ENCODE results near the gene NOL7. TPM values are rescaled to one million over a fixed set of nuclear protein-coding genes. Genes with fewer than 3 reads are reported as not detected.

NOL7 gene
- total and polyA plus RNA-seq, 2 of the 13 experiments (the other 11 are each of a cell fraction or from before 2014, with no cell fraction given) = 37.8 to 186 TPM

DNA sequence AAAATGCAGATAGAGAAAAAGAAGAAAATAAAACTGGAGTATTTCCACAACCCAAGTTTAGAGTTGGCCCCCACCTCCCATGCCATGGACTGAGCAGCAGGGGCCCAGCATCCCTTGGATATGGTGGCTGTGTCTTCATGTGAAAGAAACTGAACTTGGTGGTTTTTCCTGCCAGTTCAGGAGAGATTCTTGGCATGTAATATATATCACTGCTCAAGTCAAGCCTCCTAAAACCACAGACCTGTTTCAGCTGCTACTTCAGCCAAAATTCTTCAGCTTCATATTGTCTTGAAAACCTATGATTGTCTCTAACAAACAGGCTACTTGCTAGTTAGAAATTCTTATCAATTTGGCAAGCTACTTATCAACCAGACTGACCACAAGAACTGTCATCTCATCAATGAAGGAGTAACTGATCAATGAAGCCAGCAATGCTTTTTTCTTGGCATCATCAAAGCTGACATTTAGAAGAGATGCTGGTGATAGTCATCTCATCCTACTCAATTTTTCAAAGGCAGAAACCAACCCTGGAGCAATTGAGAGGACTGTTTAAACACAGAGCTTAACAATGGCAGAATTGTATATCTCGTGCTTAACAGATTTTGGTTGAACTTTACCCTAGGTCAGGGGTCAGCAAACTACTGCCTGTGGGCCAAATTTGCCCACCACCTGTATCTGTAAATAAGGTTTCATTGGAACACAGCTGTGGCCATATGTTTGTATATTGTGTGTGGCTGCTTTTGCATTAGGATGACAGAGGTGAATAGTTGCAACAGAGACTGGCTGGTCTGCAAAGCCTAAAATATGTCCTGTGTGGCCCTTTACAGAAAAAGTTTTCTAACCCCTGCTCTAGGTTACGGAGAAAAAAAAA, 10.4 kb upstream of the NOL7 start (continued):
- TF ChIP-seq, protein P1, sequence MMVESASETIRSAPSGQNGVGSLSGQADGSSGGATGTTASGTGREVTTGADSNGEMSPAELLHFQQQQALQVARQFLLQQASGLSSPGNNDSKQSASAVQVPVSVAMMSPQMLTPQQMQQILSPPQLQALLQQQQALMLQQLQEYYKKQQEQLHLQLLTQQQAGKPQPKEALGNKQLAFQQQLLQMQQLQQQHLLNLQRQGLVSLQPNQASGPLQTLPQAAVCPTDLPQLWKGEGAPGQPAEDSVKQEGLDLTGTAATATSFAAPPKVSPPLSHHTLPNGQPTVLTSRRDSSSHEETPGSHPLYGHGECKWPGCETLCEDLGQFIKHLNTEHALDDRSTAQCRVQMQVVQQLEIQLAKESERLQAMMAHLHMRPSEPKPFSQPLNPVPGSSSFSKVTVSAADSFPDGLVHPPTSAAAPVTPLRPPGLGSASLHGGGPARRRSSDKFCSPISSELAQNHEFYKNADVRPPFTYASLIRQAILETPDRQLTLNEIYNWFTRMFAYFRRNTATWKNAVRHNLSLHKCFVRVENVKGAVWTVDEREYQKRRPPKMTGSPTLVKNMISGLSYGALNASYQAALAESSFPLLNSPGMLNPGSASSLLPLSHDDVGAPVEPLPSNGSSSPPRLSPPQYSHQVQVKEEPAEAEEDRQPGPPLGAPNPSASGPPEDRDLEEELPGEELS (CRISPR knock-in tag; IDR thresholded peaks at IDR 0.05) = peak; percentile 99
- TF ChIP-seq ZNF737 (CRISPR knock-in tag; IDR thresholded peaks at IDR 0.05; ENCODE audit: borderline replicate concordance) (no peak), SALL1 (CRISPR knock-in tag; IDR thresholded peaks at IDR 0.05) (peak; percentile 91), TOPORS (CRISPR knock-in tag; IDR thresholded peaks at IDR 0.05) (peak; percentile 66; the same call in 1 of the 2 replicates), DNMT3B (CRISPR knock-in tag; conservative IDR thresholded peaks at IDR 0.05) (no peak), PRPF4 (IDR thresholded peaks at IDR 0.05; ENCODE audit: low read depth, low read length, poor library complexity, severe bottlenecking) (no peak), ZNF138 (CRISPR knock-in tag; IDR thresholded peaks at IDR 0.05; ENCODE audit: low read depth) (no peak), THRA (CRISPR knock-in tag; IDR thresholded peaks at IDR 0.05; ENCODE audit: borderline replicate concordance) (peak; percentile 89), ZBTB3 (CRISPR knock-in tag; IDR thresholded peaks at IDR 0.05; ENCODE audit: borderline replicate concordance, low read depth) (peak; percentile 90; the same call in 1 of the 2 replicates), ZNF770 (CRISPR knock-in tag; IDR thresholded peaks at IDR 0.05) (no peak), ZNF619 (CRISPR knock-in tag; IDR thresholded peaks at IDR 0.05) (no peak), ZNF691 (CRISPR knock-in tag; IDR thresholded peaks at IDR 0.05; ENCODE audit: borderline replicate concordance, low read depth) (no peak), KDM5A (IDR thresholded peaks at IDR 0.05; ENCODE audit: borderline replicate concordance, low read length) (no peak; the same call in 1 of the 2 replicates)
- TF ChIP-seq, protein P2, sequence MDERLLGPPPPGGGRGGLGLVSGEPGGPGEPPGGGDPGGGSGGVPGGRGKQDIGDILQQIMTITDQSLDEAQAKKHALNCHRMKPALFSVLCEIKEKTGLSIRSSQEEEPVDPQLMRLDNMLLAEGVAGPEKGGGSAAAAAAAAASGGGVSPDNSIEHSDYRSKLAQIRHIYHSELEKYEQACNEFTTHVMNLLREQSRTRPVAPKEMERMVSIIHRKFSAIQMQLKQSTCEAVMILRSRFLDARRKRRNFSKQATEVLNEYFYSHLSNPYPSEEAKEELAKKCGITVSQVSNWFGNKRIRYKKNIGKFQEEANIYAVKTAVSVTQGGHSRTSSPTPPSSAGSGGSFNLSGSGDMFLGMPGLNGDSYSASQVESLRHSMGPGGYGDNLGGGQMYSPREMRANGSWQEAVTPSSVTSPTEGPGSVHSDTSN (CRISPR knock-in tag; IDR thresholded peaks at IDR 0.05) = peak; percentile 68; the same call in 1 of the 2 replicates
- TF ChIP-seq, protein P3, sequence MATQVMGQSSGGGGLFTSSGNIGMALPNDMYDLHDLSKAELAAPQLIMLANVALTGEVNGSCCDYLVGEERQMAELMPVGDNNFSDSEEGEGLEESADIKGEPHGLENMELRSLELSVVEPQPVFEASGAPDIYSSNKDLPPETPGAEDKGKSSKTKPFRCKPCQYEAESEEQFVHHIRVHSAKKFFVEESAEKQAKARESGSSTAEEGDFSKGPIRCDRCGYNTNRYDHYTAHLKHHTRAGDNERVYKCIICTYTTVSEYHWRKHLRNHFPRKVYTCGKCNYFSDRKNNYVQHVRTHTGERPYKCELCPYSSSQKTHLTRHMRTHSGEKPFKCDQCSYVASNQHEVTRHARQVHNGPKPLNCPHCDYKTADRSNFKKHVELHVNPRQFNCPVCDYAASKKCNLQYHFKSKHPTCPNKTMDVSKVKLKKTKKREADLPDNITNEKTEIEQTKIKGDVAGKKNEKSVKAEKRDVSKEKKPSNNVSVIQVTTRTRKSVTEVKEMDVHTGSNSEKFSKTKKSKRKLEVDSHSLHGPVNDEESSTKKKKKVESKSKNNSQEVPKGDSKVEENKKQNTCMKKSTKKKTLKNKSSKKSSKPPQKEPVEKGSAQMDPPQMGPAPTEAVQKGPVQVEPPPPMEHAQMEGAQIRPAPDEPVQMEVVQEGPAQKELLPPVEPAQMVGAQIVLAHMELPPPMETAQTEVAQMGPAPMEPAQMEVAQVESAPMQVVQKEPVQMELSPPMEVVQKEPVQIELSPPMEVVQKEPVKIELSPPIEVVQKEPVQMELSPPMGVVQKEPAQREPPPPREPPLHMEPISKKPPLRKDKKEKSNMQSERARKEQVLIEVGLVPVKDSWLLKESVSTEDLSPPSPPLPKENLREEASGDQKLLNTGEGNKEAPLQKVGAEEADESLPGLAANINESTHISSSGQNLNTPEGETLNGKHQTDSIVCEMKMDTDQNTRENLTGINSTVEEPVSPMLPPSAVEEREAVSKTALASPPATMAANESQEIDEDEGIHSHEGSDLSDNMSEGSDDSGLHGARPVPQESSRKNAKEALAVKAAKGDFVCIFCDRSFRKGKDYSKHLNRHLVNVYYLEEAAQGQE (IDR thresholded peaks at IDR 0.05; ENCODE audit: borderline replicate concordance in 1 of 2, low read depth in 1 of 2, low read length in 2 of 2) = peak in 1 of 2 experiments; percentile 56; a peak in 1 of 4 replicates
